Mesenteric fat pad (tissue), 1 donor: ENCODE results near the gene YPEL2. TPM values are rescaled to one million over a fixed set of nuclear protein-coding genes. Genes with fewer than 3 reads are reported as not detected.
"Not testable (repeated sequence)": the region's sequence is repeated elsewhere in the genome, so short reads cannot be mapped to it uniquely, and the experiment has no call there.

Source experiments
- DNase-seq: peaks from one replicate; pipeline ENCODE4 v3.0.0-alpha.2; 2020; ENCODE audit warnings: low spot score
- long read RNA-seq: library from polyadenylated mRNA; unstranded; transcript quantifications from one replicate; pipeline ENCODE4 v2.0.0, GENCODE V29; 2020
- total RNA-seq: library from RNA; stranded (reverse); fragmentation: NEBNext Ultra II Directional; extraction: Animal tissue kit (Norgen Biotek cat#: 25700); gene quantifications from one replicate; pipeline ENCODE4 v1.2.1, GENCODE V29; 2021
- donor health status: DM: yes; HTN: yes; CAD: no.

YPEL2 gene, protein sequence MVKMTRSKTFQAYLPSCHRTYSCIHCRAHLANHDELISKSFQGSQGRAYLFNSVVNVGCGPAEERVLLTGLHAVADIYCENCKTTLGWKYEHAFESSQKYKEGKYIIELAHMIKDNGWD
- total RNA-seq: 35.5 TPM
- long read RNA-seq, full-length matches to known transcripts: 62 of 73 reads
- long read RNA-seq, partial matches to known transcripts: 1 of 73 reads
- long read RNA-seq, other reads (novel, unspliced or antisense): 10 of 73 reads

GRCh38 chr17:59331129-59331928 is at the start of gene YPEL2:
Gene YPEL2, plus strand, starts transcription at chr17:59331655. Its CDS starts 21,755 bp downstream, at chr17:59353410.
- peak; percentile 98 for DNase-seq

DNA sequence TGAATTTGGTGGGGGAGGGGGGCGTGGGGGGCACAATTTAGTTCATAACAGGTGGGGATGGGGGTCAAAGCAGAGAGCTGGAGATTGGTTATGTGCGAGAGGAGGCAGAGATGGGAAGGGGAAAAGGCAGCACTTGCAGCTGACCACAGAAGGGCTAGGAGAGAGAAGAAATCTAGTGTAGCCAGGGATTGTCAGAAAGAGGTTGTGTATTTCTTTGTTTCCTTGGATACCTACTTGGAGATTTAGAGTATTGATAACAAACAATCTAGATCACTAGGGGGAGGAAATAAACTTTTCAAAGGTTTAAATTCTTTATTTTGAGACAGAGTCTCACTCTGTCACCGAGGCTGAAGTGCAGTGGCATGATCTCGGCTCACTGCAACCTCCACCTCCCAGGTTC is 47.1 kb upstream of the YPEL2 start:
- no peak for DNase-seq

DNA sequence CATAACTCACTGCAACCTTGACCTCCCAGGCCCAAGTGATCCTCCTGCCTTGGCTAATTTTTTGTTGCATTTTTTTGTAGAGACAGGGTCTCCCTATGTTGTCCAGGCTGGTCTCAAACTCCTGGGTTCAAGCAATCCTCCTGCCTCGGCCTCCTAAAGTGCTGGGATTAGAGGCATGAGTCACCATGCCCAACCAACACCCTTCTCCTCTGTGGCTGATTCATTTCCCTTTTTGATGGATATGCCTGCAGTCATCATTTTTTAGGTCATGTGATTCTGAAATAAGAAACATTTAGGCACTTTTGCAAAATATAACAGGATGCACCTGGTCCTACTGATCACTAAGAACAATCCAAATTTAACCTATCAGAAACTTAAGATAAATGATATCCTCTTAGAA is 44.0 kb upstream of the YPEL2 start:
- DNase-seq: no peak

GRCh38 chr17:59287891-59288290 is 43.6 kb upstream of the YPEL2 start:
- no peak for DNase-seq

DNA sequence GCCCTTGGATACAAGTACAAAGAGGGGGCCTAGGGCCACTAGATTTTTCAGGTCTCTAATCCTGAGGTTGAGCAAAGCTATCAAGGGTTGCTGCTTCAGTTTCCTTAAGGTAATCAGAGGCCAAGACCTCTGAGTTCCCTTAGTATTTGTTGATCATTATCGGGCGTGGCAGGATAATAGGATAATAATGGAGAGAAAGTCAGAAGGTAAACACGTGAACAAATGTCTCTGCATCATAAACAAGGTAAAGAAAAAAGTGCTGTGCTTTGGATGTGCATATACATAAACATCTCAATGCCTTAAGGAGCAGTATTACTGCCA is 41.5 kb upstream of the YPEL2 start:
- DNase-seq: no peak

GRCh38 chr17:59290302-59290998 is 41.0 kb upstream of the YPEL2 start:
- peak; percentile 24 for DNase-seq

DNA sequence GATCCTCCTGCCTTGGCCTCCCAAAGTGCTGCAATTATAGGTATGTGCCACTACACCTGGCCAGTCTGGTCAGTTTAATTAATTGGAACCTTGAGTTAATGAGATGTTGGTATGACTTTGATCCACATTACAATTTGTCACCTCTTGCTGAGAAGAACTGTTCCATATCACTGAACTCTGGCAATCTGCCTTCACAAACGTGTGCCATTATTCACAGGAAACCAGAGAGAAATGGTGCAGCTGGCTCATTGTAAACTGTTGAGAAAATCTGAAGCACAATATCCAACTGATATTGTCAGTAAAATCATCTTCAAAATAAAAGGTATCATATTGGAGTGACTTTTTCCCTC is 39.3 kb upstream of the YPEL2 start:
- DNase-seq: no peak

GRCh38 chr17:59296190-59296589 is 35.3 kb upstream of the YPEL2 start:
- no peak for DNase-seq

- DNase-seq: no peak
Observed at GRCh38 chr17:59298521-59298920, 32.9 kb upstream of the YPEL2 start.

DNA sequence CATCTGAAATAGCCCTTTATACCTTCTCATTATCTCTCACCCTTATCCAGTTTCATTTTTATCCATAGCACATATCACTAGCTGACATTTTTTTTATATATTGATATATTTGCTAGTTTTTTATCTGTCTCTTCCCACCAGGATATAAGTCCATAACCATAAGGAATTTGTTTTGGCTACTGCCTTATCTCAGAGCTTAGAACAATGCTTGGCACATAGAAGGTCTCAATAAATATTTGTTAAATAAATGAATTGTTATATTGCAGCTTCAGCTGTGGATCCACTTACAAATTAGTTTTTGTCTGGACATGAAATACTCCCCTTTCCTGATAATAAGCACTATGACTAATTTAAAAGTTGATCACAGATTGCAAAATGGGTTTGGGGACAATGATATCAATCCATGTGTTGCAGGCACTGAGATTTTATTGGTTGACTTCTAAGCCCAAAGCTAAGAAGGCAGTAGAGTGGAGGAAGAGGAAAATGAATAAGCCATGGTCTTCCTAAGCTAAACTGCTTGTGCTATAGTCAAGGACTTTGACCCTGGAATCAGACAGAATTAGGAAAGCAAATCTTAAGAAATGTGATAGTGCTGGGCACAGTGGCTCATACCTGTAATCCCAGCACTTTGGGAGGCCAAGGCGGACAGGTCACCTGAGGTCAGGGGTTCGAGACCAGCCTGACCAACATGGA is 31.9 kb upstream of the YPEL2 start:
- no peak for DNase-seq

DNA sequence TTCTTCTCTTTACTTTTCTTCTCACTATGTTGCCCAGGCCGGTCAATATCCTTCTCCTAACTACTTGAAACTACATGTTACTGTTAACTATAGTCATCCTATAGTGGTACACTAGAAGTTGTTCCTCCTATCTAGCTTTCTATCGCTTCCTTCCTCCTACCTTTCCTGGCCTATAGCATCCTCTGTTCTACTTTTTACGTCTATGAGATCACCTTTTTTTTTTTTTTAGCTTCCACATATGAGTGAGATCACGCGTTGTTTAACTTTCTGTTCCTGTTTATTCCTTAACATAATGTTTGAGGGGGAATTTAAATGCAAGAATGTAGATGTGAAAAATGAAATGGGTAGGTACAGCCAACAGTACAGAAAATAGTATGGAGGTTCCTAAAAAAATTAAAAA is 30.5 kb upstream of the YPEL2 start:
- no peak for DNase-seq

GRCh38 chr17:59304811-59305210 is 26.6 kb upstream of the YPEL2 start:
- no peak for DNase-seq

DNA sequence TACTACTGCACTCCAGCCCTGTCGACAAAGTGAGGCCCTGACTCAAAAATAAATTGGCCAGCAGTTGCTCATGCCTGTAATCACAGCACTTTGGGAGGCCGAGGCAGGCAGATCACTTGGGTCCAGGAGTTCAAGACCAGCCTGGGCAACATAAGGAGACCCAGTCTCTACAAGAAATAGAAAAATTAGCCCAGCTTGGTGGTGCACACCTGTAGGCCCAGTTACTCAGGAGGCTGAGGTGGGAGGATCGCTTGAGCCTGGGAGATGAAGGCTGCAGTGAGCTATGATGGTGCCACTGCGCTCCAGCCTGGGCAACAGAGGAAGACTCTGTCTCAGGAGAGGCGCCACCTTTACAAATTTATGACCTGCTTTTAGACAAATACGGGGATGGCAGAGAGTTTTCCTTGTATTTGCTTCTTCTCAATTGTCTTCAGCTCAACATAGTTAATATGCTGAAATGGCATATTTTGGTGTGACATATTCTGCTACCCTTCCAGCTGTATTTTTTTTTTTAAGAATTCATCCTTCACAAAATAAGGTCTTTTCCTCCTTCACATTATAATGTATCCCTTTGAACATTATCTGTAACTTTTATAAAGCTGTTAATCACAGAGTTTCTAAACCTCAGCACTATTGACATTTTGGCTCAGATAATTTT is 21.1 kb upstream of the YPEL2 start:
- DNase-seq: no peak

- no peak for DNase-seq
Observed at GRCh38 chr17:59311051-59311468, 20.4 kb upstream of the YPEL2 start.

GRCh38 chr17:59311521-59311920 is 19.9 kb upstream of the YPEL2 start:
- DNase-seq: not testable (repeated sequence)

DNA sequence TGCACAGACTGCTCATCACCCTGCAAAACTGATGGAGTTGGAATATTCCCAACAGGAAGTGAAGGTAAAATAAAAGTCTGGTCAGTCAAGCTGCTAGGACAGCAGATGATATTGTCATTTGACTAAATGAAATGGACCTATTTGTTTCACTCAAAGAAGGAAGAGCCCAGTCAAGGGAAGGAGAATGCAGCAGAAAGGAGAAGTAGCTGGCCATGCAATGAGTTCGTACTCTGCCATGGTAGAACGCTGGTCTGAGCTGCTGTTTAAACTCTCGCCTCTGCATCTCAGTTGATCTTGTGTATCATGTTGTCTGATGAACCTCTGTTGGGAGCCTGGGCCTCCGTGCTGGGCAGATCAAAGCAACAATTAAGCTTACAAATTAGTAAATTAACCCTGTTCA is 15.6 kb upstream of the YPEL2 start:
- DNase-seq: no peak

DNA sequence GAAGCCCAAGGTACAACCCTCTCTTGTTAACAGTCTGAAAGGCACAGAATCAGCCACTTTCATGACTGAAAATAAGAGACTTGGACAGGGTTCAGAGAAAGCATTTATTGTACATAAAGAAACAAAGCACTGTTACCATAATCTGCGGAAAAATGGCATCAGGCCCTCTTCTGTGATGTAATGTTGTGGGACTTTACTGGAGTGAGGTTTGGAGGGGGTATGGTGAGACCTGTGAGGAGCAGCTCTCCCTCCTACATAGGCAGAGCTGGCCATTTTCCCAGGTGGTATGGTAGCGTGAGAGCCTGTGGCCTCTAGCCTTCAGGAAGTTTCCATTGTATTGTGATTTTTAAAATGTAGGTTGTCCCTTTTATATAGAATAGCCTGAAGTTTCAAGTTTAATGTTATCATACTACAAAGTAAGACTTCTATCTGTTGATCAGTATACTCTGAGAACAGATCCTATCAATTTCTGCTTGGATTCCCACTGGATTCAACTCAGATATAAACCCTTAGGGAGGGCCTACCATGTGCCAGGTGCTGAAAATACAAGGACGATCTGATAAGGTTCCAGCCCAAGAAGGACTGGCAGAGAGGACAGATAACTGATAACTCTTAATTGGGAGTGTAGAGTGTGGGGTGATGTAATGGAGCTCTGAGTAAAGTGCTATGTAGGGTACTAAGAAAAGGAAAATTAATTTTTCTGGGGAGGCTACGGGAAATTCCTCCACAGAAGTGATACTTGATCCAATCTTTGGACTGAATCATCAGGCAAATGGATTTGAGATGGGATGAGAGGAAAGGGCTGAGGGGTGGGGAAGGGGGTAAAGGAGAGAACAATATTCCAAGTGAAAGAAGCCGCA is 4.1 kb upstream of the YPEL2 start:
- no peak for DNase-seq

DNA sequence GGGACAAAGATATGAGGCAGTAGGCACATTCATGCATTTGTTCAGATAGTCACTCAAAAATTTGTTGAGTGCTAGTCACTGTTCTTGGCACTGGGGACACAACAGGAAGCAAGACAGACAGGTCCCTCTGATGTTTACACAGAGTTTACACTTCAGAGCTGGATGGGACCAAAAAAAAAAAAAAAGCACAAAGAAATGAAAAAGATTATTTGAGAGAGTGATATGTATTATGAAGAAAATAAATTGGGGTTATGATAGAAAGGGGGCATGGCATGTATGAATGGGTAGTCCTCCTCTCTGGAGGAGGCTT is 3.5 kb upstream of the YPEL2 start:
- DNase-seq: no peak

DNA sequence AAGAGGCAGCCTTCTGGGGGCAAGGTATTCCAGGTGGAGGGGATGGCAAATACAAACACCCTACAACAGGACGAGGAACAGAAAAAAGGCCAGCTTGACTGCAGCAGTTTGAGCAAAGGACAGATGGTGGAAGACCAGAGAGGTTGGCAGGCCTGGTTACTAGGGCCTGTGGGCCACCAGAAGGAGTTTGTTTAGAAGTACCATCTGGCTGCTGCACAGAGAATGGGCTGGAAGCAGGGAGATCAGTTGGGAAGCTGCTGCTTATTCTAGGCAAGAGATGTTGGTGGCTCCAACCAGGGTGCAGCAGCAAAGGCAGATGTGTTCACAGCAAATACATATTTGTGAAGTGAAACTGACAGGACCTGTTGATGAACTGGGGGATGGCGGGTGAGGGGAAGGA is 2.9 kb upstream of the YPEL2 start:
- DNase-seq: no peak

GRCh38 chr17:59329176-59330052 is 2.0 kb upstream of the YPEL2 start:
- DNase-seq: no peak
